GM18499 (cell line): ENCODE data around the gene TSFM.
"Not testable (repeated sequence)": the region's sequence is repeated elsewhere in the genome, so short reads cannot be mapped to it uniquely, and the experiment has no call there.

Experiments
- ATAC-seq: cut with Tn5 transposase; IDR thresholded peaks from one replicate; pipeline ENCODE4 v1.9.1; 2021; ENCODE audit warnings: moderate number of reproducible peaks; ENCODE audit not compliant: insufficient read depth, unreplicated experiment

TSFM gene

GRCh38 chr12:57811028-57811755, 28.6 kb downstream of the TSFM start:
- ATAC-seq = no peak

DNA sequence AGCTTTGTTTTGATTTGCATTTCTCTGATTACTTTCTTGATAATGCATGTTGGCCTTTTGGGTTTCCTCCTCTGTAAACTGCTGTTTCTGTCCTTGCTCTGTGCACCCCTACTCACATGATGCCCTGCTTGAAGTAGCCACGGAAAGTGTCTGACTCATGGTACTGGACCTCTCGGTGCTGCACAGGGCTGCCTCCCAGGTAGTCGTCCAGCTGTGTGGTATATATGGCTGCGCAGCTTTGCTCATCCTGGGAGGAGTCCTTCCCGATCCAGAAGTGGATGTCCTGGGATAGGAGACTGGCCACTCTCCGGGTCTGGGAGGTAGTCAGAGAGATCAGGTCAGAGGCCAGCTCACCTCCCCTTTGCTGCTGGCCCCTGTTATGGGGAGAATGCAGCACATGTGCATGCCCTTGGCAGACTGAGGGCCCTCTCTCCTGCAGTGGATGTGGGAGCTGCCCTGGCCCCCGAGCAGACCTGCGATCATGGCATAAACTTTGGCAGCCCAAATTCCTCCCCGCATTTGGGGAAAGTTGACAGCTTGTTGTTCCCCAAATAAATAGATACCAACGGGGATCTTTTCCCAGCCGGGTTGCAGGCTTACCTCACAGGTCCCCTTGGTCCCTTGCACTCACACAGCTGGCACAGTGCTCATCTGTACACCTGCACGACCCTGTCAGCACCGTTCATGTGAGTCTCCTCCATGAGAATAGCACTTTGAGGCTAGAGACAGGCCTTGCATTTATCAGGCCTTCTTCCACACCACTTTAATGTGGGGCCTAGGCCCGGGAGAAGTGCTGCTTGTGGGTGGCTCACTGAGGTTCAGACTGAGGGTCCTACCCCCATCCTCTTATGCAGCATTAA, 30.8 kb downstream of the TSFM start:
- ATAC-seq = no peak

GRCh38 chr12:57813971-57814772, 31.6 kb downstream of the TSFM start:
- ATAC-seq = no peak

DNA sequence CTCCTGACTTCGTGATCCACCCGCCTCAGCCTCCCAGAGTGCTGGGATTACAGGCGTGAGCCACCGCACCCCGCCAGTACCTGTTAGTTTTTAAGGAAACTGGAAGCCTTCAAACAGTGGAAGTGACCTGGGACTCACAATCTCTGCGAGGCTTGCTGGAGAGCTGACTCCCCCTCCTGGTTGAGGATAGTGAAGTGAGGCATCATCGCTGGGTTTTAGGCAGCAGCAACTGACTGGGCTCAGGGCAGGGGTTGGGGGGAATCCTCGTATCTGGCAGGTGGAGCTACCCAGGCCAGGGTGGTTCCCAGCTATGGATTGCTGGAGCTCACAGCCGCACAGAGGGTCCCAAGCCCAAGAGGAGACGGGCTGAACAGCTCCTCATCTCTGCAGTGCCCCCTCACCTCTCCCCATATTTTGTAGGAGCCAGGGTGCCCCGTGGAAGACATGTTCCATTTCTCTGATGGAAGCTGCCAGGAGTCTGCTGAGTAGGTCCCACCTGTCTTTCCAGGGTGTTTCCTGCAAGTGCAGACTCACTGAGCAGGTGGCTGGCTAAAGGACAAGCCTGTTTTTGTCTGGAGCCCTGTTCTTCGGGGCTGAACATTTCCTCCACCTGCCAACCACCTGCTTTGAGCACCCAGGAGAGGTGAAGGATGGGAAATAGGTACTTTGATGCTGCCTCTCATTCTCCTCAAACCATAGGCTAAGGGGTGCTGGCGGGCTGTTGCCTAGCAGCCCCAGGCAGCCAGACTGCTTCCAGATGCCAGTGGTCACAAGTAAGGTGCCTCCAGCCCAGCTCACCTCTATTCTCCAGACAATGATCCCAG, 32.8 kb downstream of the TSFM start:
- ATAC-seq = no peak

DNA sequence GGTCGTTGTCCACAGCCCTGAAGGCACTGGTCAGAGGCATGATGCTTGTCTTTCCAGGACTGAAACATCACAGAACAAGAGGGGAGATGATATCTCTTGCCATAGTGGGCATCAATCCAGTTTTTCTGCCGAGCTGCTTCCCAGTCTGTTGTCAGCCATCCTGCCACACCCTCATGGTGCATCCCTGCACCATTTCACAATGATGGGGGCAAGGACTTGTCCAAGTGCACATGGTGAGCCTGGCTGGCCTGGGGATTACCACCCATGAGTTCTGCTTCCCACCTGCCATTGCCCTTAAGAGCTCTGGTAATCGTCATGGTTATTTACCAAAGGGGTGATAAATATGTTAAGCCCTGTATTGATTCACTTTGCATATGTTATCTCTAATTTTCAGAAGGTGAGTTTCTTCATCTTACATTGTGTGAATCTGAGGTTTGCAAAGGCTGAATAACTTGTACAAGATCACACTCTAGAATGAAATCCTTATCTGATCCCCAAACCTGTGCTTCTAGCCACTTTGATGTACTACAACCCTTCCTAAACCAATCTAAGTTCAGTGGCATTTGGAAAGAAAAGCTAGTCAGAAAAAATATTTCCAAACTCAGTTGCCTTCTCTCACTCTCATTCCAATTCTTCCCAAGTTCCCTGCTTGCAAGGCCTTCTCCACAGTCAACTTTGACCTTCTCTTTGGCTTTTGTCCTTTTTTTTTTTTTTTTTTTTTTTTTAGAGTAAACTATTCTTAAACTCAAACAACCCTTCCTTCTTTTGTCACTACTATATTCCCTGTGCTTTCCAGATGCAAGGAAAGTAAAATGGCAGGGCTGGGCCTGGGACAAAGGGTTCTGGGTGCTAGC, 33.6 kb downstream of the TSFM start:
- no peak for ATAC-seq

GRCh38 chr12:57816855-57817151, 34.2 kb downstream of the TSFM start:
- no peak for ATAC-seq

DNA sequence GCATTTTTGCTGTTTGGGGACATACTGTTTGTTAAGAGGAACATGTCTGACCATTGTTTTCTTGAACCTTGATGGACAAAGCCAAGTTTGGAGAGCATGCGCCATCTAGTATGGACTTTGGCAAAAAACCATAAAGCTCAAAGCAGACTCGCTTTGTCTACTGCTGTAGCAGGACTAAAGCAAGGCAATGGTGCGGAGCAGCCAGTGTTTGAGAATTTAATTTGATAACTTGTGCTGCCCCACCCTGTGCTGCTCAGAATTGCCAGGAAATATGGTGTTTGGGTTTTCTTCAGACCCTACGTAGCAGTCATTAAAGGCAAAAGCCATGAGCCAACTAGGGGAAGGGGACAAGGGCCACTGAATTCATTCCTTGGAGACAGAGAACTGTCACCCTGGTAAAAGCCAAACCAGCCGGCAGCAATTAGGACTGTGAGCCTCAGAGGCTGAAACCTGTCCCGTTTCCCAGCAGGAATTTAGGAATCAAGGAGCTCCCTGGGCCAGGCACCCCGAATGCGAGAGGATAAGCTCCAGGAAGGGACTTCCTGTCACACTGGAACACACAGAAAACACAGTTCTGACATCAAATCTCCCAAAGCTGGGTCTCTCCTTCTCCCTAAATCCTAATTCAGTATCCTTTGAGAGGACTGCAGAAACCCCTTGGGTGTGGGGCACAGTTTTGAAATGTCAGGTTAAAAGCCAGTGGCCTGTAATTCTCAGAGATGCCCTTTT, 34.8 kb downstream of the TSFM start:
- no peak for ATAC-seq

DNA sequence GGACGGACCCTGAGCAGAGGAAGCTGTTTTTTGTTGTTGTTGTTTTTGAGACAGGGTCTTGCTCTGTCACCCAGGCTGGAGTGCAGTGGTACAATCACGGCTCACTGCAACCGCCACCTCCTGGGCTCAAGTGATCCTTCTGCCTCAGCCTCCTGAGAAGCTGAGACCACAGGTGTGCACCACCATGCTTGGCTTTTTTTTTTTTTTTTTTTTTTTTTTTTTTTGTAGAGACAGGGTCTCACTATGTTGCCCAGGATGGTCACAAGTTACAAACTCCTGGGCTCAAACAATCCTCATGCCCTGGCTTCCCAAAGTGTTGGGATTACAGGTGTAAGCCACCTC, 35.4 kb downstream of the TSFM start:
- ATAC-seq = not testable (repeated sequence)

- ATAC-seq = not testable (repeated sequence)
Measured at GRCh38 chr12:57820119-57820518, 37.5 kb downstream of the TSFM start.

DNA sequence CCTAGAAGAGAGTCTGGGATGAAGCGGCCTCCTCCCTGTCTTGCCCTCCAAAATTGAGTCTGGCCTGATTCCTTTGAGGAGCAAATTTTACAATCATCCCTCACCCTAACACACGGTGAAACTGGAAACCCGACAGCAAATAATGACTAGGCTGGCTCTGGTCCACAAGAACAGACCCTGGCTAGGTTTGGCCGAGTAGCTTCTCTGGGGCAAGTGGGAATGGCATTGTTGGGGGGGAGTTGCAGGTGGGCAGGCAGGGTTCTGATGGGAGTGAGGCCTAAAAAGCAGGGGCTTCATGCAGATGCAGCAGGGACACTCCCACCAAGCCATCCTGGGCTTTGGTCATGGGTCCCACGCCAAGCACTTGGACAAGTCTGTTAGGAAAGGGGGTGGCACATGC, 38.4 kb downstream of the TSFM start:
- not testable (repeated sequence) for ATAC-seq

- no peak for ATAC-seq
Measured at GRCh38 chr12:57821474-57822214, 39.1 kb downstream of the TSFM start.

DNA sequence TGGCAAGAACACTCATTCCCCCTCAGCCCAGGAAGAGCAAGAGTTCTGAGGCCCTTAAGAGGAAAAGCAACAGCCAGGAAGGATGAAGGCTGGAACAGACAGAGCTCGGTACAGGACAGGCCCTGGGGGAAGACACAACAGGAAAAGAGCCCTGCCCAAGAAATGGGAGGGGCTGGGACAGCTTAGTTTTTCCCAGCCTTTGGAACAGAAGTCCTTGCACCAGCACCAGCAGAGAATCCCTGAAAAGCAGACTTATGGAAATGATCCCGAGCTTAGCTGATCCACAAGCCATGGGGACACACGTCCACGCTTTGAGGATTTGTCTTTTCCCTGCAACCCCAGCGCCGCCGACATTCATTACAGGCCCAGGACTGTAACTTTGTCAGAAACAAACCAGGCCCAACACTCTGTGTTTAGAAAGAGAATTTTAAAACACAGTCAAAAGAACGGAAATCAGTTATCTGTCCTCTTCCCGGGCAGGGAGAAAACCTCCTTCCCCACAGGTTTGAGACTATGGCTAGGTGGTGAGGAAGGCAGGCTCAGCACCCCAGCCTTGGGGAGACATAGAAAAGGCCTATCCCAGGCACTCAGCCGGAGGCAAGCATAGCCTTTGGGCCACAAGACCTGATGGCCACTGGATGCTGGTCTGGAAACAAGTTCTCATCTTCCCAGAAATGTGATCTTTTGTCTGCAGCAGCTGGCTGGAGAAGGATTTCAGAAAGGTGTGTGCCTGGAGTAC, 40.0 kb downstream of the TSFM start:
- no peak for ATAC-seq

DNA sequence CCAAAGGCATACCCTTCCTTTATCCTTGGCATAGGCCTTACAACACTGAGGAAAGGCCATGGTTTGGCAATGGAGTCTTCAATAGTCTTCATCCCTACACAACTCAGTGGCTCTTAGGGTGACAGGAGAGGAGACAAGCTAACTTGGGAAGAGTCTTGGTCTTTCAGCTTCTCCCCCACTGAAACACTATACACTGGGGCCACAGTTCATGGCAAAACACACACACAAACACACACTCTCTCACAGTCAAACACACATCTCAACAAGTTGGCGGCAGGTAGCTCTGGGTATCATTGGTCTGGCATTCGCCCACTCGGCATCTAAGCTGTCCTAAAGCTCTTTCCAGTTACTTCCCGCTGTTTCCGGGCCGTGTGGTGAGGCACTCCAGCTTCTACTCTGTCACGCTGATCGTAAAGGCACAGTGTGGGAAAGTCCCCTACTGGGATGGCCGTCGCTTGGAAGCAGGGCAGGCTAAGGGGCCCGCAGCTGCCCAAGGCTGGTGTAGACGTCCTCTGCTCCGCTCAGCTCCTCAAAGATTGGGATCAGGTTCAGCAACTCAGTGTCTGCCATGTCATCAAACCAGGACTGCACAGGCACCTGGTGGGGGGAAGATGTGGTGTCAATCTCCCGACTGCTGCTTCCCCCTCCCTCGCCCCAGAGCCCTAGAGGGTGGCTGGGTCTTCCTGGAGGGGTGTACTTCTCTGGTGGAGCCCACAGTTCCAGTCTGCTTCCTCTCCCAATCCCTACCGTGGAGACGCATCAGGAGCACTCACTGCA, 40.7 kb downstream of the TSFM start:
- ATAC-seq = no peak

DNA sequence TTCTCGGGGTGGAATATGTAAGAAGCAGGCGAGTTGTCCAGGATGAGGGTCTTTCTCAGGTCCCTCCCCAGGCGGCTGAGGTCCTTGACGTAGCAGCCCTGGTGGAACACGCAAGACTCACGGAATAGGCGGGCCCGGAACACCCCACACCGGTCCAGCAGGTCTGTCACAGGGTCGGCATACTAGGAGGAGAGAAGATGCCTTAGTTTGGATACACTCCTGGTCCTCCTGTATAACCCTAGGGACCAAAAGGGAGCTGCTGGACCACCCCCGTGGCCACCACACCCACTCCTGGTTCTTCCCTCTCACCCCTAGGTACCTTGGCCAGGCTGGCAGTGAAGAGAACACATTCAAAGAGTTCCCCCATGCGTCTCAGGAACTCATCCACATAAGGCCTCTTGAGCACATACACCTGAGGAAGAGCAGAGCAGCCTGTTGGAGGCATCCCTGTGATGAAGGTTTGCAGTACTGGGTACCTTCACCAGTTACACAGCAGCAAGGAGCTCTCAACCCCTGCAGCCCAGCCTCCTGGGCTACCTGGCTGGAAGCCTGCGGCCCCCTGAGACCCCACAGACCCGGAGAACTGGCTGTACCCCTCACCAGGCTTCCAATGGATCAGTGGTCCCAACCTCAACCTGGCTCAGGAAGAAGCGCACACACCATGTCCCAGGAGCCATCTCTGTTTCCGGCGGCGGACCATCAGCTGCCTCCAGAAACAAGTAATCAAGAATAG, 41.5 kb downstream of the TSFM start:
- ATAC-seq = no peak

DNA sequence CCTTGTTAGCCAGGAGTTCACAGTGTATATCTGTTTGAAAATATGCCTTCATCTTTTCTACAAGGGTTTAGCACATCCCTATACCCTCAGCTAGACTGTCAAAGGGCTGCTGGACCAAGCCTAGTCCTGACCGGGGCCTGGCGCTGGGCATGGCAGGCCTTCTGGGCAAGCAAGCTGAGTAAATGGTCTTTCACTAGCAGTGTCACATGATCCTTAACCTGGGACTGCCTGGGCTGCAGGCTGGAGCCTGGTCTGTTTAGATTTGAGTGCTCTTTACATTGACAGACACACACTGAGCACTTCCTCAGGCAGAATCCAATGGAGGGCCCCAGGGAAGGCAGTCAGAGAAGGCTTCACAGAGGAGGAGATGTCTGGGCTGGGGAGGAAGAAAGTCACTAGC, 42.9 kb downstream of the TSFM start:
- no peak for ATAC-seq

GRCh38 chr12:57826400-57826799, 43.8 kb downstream of the TSFM start:
- ATAC-seq = no peak
